Heart left ventricle (tissue), 13 donors: ENCODE data around the gene CEP112.

Experiments used
- CTCF ChIP-seq, 12 donors: fragments of 200-600 bp; sonication (generic) in 4 of 12; IDR thresholded peaks; one replicate each; pipeline versions ENCODE4 v1.5.0 to v1.8.0; 2018 to 2022; ENCODE audit warnings: antibody characterized with exemption in 12 of 12, mild to moderate bottlenecking in 5 of 12
- POLR2A ChIP-seq, 2 donors: fragments of 450-650 bp; IDR thresholded peaks; one replicate each; pipeline ENCODE4 v1.6.1; 2017; ENCODE audit warnings: antibody characterized with exemption in 2 of 2, mild to moderate bottlenecking in 2 of 2, moderate library complexity in 2 of 2
- donor health status: ischemic (EF 13 %, LVEDD 7.1; RV severe dilation, severe dysfunction).
- donor health status: DM: no; HTN: yes; CAD: no.
- donor health status: DM: no; HTN: no; CAD: no.
- donor health status: ischemic (EF 25% LVEDD 6.9; RV normal size, moderate dysfunction).
- donor health status: ischemic (EF 25% LVEDD 5.7; RV mildly dilated, moderate dysfunction).
- donor health status: ischemic (EF 35%, LVEDD 5.7; RV mildly dilated, moderate dysfunction).
- donor health status: nonischemic (EF 11% LVEDD 7.7; RV severe dilation, severe dysfunction).
- donor health status: DM: yes; HTN: yes; CAD: no.
- donor health status: PGD.
- donor health status: ischemic (EF 29% LVEDD 5.4; RV normal size, mild dysfunction).
- donor health status: nonischemic (EF 23%, LVEDD 6.1; RV moderate dilation, normal function).

- no peak for TF ChIP-seq CTCF (IDR thresholded peaks at IDR 0.05)
- TF ChIP-seq POLR2A (IDR thresholded peaks at IDR 0.05) = no peak
These were observed 428.1 kb downstream of the CEP112 start for GRCh38 chr17:65763786-65764185.
